GM19193 (cell line): Measurements from ENCODE around the gene NPL.

Source experiments
- POLR2A ChIP-seq: IDR thresholded peaks from 4 replicates; pipeline ENCODE4 v1.6.1; 2011; ENCODE audit not compliant: insufficient read depth, insufficient read length; ENCODE audit errors: extremely low read depth

Gene NPL

DNA sequence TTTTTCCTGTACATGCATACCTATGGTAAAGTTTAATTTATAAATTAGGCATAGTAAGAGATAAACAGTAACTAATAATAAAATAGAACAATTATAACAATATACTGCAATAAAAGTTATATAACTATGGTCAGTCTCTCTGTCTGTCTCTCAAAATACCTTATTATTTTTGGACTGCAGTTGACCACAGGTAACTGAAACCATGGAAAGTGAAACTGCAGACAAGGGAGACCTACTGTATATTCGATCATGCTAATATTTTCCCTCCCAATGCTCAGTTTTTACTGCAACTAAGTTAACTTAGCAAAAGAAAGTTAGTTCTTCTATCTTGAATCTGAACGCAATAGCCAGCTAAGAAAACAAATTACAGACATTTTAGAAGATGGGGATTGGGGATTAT, 37.3 kb downstream of the NPL start:
- no peak for TF ChIP-seq POLR2A

DNA sequence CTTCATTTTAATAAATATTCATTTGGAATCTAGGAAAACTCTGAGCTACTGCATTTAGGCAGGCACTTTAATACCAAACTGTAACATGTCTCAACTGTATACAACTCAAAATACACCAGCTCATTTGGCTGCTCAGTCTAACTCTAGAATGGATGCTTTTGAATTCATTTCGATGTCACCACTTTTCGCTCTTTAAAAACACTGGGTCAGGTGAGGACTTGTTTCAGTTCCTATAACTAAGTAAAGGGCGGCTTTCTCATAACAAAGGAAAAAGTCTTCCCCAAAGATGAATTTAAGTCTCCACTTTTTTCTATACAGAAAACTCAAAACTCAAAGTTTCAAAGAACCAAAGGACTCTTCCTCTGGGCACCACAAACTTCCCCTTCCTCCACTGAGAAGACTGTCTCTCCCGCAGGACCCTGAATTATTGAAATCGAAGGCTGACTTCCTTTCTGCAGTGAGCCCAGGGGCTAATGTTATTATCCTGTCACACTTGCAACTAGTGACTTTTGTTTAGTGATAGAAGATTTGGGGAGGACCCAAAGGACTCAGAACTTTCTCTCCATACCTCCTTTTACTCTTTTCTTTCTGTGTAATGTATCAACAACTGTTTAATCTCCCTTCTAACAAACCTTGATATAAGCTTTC, 39.8 kb downstream of the NPL start:
- no peak for TF ChIP-seq POLR2A

DNA sequence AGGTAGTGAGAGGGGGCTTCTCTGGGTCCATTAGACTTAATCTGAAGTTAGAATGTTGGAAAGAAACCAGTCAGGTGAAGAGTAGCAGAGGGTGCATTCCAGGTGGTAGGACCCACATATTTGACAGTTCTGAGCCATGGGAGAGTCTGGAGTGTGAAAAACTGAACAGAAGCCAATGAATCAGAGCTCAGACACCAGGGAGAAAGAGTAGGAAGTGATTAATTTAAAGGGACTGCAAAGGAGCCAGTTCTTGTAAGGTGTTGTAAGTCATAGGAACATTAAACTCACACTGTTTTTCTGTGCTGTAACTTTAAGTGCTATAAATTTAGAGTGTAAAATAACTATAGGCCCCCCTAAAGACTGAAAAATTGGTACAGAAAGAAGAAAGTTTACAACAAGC, 43.7 kb downstream of the NPL start:
- TF ChIP-seq POLR2A = no peak

DNA sequence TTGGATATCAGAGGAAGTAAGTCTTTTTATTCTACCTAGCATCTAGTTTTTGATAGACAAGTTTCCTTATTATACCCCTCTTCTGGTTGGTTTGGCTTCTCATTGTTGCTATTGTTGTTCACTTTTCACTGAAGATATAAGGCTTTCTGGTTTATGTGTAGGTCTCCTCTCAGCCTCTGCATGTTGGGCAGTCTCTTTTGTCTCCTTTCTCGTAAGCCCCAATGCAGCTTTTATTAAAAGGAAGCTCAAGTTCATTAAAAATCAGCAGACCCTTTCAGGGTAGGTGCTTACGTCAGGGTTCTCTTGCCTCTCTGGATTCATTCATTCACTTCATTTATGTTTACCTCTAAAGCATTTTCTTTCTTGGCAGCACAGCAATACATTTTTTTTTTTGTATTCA, 44.8 kb downstream of the NPL start:
- no peak for TF ChIP-seq POLR2A

DNA sequence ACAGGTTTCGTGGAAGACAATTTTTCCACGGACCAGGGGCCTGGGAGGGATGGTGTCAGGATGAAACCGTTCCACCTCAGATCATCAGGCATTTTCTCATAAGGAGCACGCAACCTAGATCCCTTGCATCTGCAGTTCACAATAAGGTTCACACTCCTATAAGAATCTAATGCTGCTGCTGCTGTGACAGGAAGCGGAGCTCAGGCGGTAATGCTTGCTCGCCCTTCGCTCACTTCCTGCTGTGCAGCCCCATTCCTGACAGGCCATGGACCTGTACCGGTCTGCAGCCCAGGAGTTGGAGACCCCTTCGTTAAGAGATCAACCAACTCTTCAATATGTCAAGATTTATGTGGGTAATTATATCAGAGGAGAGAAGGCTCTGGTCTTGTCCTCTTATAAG, 46.2 kb downstream of the NPL start:
- TF ChIP-seq POLR2A = no peak

DNA sequence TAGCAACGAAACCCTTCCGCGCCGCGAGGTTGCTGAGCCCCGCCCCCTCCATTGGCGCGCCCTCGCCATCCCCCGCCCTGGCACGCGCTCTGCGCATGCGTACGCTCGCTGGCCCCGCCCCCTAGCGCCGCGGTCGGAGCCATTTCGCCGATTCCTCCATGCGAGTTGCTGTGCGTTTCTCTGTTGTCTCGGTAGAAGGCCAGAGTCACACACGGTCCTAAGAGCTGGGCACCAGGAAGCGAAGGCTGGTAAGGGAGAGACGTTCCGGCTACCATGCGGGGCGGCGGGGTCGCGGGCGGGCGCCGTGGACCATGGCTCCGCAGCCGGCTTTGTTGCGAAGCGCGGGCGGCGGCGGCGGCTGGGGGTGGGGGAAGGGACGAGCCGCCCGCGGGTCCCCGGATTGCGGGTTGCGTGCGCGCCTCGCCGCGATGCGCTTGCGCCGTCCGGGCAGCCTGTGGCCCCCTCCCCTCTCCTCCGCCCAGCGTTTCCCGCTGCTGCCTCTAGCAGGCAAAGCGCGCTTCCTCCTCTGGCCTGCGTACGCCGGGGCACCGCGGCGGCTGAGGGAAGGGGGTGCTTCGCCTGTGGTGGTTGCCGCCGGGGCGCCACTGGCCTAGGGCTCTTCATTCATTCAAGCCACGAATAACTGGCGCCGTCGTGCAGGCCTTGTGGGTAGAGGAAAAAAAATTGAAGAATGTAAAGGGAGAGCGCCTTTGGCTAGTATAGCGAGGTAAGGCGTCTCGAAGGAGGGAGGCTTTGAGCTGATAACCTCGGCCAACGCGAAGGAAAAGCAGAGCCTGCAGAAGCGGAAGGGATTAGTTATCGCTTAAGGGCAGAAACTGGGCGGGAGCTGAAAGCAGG, 49.9 kb downstream of the NPL start, which contains the start of gene DHX9:
TSS of gene DHX9 (plus strand) at position 139 of the 858 bp plus-strand sequence. CDS start 3,220 bp downstream, outside the sequence.
- TF ChIP-seq POLR2A = peak; percentile 98

DNA sequence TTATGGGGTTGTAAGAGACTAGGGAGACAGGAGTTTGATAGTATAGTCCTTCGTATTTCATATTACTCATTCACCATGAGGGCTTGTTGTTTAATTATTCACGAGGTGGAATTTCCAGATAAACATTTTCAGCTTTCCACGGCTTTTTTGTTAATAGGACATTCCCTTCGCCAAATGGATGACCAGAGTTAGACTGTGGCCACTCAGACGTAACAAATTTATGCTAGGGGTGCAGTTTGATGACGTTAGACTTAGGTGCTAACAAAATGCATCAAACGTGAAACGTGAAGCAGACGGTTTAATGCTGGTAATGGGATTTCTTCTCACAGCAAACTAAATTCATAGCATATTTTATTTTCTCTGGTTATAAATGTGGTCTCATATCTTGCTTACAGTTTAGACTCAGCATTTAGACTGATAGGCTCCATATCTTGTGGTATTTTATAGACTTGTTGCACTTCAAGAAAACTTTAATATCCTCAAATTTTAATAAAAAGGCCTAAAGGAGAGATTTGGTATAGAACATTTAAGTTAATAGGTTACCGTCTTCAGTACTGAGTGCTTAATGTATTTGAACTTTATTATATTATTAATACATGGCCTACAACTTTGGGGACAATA, 51.9 kb downstream of the NPL start:
- TF ChIP-seq POLR2A = no peak

DNA sequence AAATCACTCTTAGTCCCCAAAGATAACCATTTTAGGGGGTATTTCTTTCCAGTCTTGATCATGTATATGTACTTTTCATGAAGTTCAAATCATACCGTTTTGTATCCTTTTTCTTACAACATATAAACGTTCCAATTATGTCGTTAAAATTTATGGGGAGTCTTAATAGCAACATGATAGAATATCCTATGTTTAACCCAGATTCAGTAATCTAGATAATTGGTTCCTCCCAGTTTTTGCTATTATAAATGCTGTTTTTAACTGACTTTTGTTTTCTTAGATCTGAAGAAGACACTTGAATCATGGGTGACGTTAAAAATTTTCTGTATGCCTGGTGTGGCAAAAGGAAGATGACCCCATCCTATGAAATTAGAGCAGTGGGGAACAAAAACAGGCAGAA, 52.7 kb downstream of the NPL start:
- TF ChIP-seq POLR2A = no peak

DNA sequence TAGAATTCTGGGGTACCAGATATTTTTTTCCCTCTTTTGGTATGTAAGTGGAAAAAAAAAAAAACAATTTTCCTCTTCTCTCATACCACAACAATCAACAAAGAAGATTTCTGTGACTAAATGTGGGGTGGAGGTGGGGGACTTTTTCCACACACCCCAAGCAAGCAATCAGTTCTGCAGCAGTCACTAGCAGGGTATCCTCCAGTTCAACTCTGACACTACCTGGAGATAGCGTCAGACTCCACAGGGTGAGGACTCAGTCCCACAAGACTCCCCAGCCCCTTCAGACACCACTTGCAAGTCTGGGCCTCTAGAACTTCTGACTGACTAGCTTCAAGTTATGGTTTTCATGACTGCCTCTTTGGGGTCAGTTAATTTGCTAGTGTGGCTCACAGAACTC, 55.8 kb downstream of the NPL start:
- no peak for TF ChIP-seq POLR2A

DNA sequence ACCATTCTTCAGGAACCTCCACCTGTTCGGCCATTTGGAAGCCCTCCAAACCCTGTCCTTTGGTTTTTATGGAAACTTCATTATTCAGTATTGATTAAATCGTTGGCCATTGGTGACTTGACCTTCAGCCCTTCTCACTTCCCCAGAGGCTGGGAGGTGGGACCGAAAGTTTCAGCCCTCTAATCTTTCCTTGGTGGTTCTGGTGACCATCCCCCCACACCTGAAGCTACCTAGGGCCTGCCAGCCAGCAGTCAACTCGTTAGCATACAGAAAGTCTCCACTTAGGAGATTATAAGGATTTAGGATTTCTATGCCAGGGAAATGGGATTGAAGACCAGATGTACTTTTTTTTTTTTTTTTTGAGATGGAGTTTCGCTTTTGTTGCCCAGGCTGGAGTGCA, 56.3 kb downstream of the NPL start:
- TF ChIP-seq POLR2A = no peak

DNA sequence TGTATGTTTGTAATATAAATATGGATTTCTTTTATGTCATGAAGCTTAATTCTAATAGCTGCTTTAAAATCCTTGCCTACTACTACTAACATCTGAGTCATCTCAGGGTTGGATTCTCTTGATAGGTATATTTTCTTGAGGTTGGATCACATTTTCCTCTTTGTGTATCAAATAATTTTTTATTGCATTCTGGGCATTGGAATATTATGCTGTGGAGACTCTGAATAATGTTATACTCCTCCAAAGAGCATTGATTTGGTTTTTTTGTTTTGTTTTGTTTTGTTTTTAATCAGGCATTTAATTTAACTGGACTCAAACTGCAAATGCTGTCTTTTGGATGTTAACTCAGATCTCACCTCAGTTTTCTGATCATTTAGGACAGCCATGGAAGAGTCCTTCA, 57.5 kb downstream of the NPL start:
- no peak for TF ChIP-seq POLR2A

DNA sequence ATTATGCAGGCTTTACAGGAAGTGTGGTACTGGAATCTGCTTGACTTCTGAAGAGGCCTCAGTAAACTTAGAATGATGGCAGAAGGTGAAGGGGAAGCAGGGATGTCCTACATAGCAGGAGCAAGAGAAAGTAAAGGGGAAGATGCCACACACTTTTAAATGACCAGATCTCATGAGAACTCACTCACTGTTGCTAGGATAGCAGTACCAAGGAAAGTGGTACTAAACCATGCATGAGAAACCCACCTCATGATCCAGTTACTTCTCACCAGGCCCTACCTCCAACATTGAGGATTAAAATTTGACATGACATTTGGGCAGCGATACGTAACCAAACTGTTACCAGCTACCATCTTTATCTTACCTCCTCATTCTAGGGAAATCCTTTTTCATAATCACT, 59.2 kb downstream of the NPL start:
- TF ChIP-seq POLR2A = no peak

DNA sequence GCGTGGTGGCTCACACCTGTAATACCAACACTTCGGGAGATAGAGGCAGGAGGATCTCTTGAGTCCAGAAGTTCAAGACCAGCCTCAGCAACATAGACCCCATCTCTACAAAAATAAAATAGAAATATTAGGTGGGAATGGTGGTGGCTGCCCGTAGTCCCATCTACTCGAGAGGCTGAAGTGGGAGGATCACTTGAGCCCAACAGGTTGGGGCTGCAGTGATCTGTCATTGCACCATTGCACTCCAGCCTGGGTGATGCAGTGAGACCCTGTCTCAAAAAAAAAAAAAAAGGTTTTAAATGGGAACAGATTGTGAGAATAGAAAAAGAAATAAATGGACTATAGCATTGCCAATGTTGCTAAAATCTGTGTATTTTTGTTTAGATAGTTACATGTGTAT, 60.7 kb downstream of the NPL start:
- TF ChIP-seq POLR2A = no peak

DNA sequence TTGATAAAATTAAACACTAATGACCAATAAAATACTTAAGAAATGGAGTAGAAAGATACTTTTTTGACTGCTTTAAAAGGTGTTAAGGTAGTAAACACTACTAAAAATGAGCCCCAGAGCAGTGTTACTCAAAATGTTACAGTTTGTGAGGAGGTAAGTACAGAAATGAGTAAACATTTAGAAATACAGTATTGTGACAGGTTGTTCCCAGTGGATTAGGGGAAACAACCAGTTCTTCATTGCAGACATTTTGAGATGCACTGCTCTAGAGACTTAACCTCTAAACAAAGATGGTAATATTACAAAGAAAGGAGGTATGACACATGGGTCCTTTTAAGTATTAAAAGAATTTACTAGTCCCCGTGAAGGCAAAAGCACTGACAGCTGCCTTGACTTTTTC, 62.3 kb downstream of the NPL start:
- TF ChIP-seq POLR2A = no peak

DNA sequence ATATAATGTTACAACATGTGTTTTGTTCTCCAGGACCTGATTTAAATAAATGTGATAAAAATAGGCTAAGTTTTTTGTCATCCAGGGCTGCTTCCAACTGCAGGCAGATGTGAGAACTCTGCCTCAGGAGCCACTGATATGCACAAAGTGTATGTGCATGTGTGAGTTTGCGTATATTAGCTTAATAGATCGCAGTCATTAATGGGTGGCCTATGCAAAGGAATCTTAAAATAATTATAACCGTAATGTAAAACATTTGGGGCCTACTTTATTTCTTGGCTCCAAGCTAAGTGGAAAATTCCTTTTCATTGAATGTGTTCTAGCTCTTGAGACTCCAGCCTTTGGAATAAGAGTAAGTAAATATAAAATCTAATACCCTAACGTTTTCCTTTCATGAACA, 66.3 kb downstream of the NPL start:
- no peak for TF ChIP-seq POLR2A

DNA sequence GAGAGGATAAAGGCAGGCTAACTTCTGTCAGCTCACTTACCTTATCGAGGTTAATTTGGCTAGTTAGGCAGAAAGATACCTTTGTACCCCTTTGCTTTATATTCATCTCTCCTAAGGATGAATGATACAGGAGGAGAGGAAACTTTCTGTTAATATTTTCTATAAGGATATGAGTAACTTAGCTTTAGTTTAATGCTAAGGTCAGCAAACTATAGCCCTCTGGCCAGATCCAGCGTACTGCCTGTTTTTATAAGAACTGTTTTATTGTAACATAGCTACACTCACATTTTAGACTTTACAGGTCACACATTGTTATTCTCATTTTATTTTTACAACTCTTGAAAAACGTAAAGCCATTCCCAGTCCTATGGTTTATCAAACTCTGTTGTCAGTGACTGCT, 67.6 kb downstream of the NPL start:
- no peak for TF ChIP-seq POLR2A
